ENCODE results near the gene ADAMTSL2.

The ADAMTSL2 gene

DNA sequence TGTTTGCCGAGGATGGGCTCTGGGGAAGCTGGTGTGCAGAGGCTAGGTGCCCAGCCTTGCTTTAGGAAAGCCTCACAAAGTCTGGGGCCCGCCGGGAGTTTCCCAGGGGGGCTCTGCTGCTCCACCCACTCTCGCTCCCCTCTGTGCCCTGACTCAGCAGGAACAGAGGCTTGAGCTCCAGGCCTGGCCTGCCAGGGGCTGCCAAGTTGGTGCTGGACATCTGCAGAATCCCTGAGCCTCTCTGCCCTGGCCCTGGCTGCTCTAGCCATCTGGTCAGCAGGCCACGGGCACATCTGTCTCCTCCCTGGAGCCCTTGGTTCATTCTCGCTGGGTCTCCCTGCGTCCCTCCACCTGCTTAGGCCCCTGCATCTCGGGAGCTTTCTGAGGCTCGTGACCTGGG is 647 bp upstream of the ADAMTSL2 start:
- no peak for DNase-seq (ENCODE audit: low read depth in 2 of 2)

DNA sequence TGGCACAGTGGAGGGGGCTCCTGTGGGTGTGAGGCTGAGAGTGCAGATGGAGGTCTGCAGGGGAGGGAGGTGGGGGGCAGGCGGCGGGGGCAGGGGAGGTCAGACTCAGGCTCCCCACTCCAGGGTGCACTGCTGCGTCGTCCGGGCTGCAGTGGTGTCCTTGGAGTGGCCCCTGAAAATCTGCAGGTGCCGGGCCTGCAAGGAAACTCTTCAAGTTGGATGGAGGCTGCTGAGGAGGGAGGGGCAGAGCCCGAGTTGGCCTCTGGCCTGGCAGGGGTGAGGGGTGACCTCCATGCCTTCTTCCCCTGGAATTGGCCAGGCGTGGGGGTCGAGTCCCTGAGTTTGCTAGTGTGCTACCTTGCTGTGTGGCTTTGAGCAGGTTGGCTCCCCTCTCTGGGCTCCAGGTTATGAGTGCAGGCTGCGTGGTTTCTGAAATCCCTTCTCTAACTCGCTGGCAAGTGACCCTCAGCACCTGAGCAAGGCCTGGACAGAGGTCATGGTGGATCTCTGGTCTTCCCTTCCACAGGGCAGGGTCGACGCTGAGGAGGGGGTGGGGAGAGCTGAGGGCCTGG is 888 bp downstream of the ADAMTSL2 start:
- DNase-seq (ENCODE audit: low read depth in 2 of 2), result no peak

DNA sequence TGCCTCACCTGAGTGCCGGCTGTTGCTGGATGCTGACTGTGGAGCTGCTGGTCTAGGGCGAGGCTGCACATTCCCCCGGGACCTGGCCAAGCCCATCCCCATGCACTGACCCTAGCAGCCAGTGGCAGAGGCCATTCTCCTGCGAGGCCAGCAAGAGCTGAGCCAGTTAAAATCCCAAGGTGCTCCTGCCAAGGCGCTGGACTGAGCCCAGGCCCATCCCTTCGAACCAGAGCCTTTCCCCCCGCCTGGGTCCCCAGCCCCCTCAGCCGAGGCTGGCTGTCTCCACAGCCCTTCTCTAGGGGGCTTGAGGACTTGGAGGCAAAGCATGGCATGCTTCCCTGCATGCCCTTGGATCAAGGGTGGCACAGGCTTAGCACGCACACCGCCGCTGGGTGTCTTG is 1.6 kb downstream of the ADAMTSL2 start:
- no peak for DNase-seq (ENCODE audit: low read depth in 2 of 2)

DNA sequence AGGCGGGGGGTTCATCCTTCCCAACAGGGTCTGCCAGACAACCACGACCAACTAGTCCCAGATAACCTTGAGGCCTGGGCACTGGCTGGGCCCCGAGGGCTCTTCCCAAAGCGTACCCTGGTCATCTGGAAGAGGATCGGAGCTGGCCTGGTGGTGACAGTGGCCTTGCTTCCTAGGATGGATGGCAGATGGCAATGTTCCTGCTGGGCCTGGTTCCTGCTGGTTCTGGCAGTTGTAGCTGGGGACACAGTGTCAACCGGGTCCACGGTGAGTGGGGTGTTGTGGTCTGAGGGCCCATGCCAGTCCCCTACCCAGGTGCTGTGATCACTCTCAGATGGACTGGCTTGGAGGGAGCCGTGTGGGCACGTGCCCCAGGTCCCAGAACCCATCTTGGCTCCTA is 2.0 kb downstream of the ADAMTSL2 start:
- no peak for DNase-seq (ENCODE audit: low read depth in 2 of 2)

DNA sequence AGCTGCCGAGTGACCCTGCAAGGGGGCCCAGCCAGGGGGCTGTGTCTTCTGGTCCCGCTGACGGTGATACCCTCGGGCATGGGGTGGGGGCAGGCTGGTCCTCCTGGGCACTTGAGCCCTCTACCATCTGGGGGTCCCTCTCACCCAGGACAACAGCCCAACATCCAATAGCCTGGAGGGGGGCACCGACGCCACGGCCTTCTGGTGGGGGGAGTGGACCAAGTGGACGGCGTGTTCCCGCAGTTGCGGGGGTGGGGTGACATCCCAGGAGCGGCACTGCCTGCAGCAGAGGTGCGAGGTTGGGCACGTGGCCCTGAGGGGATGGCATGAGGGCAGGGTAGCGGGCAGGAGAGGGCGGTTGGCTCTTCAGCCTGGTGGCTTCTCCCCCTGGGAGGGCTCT is 2.8 kb downstream of the ADAMTSL2 start:
- no peak for DNase-seq (ENCODE audit: low read depth in 2 of 2)

DNA sequence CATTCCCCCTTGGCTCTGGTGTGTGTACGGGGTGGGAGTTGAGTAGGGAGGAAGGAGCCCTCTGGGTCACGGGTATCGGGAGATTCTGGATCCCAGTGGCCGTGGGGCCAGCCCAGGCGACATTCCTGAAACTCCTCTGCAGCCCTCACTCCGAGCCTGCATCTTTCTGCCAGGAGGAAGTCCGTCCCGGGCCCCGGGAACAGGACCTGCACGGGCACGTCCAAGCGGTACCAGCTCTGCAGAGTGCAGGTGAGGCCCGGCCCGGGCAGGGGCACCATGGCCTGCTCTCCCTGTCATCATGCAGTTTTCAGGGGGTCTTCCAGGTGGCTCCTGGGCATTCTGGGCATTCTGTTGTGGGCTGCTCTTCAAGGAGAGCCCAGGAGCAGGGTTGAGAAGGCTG is 3.7 kb downstream of the ADAMTSL2 start:
- DNase-seq (ENCODE audit: low read depth in 2 of 2), result no peak

DNA sequence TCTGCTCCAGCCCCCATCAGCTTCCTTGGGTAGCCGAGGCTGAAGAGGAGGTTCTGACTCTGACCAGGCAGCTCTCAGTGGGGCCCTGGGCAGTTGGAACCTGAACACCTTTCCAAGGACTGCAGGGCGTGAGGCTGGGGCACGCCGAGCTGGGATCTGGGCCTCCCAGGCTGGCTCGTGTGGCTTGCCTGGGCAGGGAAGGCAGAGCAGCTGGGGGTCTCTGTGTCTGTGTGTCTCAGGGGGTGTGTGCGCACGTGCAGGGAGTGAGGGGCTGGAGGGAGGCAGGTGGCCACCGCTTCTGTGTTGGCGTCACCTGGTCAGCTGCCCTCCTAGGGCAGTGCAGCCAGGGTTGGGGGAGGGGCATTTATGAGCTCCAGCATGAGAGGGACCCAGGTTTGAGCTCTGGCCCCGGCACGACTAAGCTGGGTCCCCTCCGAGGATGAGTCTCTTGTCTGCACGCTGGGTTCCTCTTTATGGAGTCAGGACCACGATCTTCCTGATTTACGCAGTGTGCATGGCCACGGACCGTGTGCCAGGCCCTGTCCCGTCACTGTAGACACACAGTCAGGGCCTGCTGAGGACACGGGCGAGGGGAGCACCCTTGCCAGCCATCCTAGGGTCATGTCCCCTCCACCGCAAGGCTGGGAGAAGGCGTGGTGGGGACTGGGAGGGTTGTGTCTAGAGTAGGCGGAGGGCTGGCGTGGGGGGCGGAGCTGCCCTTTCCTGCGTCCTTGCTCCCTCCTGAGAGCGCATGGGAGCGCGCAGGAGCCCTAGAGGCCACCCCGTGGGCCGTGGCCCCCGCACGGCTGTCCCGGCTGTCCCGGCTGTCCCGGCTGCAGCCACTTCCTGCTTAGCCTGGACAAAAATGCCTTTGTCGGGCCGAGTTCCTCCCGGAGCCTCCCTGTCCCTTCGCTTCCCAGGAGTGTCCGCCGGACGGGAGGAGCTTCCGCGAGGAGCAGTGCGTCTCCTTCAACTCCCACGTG is 4.6 kb downstream of the ADAMTSL2 start:
- DNase-seq (ENCODE audit: low read depth in 2 of 2), result no peak

DNA sequence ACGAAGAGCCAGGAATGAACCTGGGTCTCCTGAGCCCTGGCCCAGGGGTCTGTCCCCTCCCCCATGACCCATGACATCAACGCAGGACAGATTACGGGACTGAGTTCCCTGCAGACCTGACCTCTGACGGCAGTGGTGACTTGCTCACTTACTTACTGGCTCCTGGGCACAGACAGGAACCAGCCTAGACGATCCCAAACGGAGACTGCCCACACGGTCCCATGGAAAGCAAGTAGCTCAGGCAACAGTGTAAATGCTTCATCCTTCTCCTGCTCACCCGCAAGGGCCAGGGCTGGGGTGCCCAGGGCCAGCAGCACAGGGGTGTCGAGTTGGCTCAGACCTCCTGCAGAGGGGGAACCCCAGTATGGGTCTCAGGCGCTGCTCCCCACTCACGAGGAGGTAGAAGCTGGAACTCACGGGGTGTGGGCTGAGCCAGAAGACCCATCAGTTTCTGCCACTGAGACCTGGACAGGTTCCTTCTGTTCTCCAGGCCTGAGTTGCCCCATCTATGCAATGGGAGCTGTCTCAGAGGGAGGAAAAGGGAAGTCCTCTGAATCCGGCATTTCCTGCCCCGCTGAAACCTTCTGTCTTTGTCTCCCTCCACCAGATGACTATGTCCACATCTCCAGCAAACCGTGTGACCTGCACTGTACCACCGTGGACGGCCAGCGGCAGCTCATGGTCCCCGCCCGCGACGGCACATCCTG is 5.6 kb downstream of the ADAMTSL2 start:
- no peak for DNase-seq (ENCODE audit: low read depth in 2 of 2)

DNA sequence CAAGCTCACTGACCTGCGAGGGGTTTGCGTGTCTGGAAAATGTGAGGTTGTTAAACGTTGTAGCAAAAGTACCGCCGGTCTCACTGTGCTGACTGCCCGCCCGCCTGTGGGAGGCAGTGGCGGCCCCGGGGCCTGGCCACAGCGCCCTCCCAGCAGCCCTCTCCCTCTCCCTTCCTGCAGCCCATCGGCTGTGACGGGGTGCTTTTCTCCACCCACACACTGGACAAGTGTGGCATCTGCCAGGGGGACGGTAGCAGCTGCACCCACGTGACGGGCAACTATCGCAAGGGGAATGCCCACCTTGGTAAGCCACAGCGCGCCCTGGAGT is 6.2 kb downstream of the ADAMTSL2 start:
- DNase-seq (ENCODE audit: low read depth in 2 of 2), result no peak

DNA sequence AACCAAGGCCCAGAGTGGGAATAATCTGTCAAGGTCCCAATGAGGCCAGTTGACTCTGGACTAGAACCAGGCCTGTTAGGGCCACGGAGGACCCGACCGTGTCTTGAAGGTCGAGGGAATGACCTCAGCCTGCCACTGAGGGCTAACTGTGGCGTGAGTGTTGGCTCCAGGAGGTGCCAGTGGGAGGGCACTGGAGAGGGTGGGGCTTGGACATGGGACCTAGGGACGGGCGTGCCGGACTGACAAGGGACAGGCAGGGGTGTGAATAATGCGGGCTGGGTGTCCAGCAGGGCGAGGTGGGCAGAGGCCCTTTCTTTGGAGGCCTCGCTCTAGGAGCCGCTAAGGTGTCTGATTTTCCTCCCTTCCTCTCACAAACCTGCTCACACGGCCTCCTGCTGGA is 7.5 kb downstream of the ADAMTSL2 start:
- no peak for DNase-seq (ENCODE audit: low read depth in 2 of 2)

DNA sequence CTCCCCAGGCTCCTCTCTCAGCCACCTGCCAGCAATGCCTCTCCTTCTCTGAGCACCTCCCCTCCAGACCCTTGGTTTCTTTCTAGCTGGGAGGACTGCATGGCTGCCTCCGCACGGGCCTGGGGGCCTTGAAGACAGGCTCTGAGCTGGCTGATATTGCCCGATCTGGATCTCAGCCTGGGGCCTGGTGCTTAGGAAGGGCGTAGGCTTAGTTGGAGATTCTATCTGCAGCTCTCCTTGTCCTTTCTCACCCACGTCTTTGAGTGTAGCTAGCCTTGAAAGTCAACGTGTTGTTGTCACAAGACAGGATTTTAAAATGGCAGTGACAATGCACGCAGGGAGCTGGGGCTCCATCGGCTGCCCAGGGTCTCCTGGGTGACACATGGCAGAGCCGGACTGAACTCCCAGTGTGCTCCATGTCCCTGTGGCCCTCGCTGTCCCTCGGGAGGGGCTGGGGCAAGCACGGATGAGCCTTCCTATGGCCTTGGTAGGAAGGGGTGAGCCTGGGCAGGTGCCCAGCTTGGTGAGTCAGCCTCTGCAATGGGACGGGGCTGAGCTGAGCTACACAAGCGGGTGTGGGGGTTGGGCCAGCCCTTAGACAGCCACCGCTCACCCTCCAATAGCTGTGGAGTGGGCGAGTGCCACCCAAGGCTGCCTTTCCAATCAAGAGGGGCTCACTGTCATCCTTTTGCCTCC is 9.4 kb downstream of the ADAMTSL2 start:
- DNase-seq (ENCODE audit: low read depth in 2 of 2), result no peak

DNA sequence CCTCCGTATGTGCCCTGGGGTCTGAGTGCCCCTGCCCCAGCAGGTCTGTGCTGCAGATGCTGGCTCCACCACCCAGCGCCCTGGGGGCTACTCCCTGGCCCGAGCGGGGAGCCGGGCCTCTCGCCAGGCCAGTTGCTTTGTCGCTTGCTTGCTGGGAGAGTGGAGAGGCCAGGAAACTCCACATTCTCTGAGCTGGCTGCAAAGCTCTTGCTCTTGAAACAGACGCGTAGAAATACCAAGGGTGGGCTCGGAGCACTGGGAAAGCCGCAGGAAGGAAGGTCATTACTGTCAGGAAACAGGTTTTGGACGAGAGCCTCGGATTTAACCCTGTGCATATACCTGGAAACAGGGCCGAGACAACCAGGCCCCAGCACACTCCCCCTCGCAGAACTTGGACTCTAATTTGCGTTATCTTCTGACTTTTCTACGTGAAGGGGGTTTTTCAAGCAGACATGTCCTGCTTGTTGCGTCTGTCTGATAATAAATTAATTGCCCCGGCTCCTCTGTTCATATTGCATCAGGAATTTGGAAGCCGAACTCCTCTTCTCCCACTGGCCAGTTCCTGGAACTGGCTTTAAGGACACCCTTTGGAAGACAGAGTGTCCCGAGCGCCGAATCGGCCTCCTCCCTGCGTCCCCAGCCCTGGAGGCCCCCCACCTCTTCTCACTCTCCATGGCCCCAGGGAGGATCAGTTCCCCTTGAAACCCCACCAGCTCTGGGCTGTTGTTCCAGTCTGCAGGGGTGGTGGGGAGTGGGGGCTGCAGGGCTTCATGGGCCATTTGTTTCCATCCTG is 11.2 kb downstream of the ADAMTSL2 start:
- DNase-seq (ENCODE audit: low read depth in 2 of 2), result no peak

DNA sequence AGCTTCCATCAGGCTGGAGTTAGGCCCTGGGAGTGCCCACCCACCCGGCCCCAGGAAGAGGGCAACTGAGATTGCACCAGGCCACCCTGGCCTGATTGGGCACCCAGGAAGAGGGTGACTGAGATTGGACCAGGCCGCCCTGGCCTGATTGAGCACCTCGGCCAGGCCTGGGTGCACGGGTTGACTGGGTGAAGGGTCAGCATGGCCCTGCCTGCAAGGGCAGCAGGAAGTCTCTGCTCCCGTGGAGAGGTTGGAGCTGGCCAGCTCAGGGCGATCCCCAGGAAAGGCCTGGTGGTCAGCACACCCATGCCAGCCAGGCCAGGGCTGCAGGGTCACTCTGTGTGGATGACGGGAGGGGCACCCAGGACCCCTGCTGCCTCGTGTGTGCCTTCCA is 11.8 kb downstream of the ADAMTSL2 start:
- DNase-seq (ENCODE audit: low read depth in 2 of 2), result no peak

DNA sequence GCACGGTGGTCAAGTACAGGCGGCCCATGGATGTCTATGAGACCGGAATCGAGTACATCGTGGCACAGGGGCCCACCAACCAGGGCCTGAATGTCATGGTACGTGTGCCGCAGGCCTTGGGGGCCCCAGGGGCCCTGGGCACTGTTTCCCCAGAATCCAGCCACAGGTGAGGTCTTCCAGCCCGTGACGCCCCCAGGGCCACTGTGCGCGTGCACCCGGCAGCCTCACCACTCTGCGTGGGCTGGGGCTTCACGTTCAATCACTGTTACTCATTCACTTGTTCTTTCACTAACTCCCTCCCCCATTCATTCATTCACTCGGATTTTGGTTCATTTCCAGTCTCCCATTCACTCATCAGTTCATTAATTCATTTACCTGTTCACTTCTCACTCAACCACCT is 12.6 kb downstream of the ADAMTSL2 start:
- no peak for DNase-seq (ENCODE audit: low read depth in 2 of 2)

DNA sequence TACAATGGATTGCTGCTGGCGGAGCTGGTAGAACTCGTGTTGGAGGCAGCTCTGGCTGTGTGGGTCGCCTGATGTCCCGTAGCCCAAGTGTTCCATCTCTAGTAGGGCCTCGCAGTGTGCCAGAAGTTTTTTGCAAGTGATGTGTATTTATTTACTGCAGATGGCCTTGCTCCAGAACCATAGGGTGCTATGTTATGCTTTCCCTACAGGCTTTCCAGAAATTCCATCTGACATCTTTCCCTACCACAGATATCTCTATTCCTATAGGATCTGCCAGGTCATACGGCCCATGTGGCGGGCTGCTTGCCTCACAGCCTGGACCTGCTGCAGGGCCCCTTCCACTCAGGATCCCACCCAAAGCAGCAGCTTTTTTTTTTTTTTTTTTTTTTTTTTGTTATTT is 16.9 kb downstream of the ADAMTSL2 start:
- no peak for DNase-seq (ENCODE audit: low read depth in 2 of 2)

DNA sequence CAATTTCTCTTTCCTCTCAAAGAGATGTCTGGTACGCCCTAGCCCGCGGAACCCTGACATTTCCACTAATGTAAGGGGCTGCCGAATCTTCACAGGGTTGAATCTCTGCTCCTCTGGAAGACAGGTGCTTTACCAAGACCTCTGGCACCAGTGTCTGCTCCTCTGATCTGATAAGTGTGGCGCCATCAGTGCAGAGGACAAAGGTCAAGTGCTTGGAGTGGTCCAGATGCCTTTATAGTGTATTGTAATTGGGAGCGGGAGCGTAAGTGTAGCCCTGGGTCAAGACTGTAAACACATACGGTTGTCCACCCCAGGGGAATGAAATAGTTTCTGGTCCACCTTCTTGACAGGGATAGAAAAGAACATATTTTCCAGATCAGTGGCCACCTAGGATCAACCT is 17.7 kb downstream of the ADAMTSL2 start:
- no peak for DNase-seq (ENCODE audit: low read depth in 2 of 2)

DNA sequence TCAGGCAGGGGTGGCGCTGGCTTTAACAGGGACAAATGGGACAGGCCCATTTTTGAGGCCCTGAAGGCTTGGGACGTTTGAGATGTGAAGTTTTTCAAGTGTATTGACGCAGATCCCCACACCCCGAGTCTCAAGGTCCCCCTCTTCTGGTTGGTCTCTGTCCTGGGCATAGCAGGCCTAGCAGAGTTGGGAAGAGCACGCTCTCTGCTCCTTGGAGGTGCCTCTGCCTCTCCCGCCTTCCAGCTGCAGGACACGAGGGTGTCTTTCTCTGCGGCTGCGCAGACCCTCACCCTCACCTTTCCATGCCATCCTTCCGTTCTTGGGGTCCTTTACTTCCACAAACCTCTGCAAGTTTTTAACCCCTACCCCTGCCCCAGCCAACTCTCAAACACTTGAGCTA is 18.6 kb downstream of the ADAMTSL2 start:
- no peak for DNase-seq (ENCODE audit: low read depth in 2 of 2)

DNA sequence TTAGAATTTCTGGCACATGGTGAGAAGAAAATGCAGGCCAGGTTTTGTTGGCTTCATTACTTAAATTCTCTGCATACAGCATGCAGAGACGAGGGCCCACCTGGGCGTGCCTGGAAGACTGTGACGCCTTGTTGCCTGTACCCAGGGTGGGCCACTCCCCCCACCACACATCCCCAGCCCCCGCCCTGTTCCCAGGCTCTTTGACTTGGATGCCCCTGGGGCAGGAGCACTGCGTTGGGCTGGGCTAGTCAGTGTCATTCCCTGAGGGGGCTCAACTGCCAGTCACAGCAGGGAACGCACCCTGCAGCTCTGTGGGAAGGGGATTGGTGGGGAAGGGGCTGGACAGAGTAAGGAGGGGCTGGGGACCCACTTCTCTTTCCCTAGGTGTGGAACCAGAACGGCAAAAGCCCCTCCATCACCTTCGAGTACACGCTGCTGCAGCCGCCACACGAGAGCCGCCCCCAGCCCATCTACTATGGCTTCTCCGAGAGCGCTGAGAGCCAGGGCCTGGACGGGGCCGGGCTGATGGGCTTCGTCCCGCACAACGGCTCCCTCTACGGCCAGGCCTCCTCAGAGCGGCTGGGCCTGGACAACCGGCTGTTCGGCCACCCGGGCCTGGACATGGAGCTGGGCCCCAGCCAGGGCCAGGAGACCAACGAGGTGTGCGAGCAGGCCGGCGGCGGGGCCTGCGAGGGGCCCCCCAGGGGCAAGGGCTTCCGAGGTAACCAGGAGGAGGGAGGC is 19.6 kb downstream of the ADAMTSL2 start:
- no peak for DNase-seq (ENCODE audit: low read depth in 2 of 2)

DNA sequence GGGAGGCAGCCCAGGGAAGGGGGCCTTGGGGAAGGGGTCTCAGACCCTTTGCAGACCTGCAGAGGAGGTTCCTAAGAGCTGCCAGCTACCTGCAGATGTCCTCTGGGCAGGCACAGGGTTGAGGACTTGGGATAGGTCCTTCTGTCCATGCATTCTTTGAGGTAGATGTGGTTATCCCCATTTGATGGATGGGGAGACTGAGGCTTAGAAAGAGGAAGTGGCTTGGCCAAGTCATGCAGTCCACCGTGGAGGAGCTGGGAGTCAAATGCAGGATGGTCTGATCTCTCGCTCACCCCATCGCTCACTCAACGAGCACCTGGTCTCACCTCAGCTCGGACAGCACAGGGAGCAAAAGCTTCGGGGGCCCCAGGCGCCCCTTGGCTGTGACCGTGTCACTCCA is 20.2 kb downstream of the ADAMTSL2 start:
- DNase-seq (ENCODE audit: low read depth in 2 of 2), result no peak

DNA sequence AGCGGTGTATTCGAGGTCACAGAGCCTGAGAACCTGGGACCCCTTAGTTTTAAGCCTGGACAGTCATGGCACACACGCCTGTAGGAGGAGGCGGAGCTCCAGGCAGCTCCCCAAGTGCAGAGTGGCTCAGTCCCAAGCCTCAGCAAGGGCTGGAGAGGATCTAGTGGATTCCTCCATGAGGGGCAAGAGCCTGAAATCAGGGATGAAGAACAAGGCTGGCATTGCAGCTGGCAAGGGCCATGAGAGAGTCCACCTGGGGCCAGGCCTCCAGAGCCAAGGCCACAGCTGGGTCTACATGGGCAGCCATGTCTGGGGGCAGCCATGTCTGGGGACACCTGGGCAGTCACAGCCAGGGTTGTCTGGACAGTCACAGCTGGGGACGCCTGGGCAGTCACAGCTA is 21.9 kb downstream of the ADAMTSL2 start:
- DNase-seq (ENCODE audit: low read depth in 2 of 2), result no peak

DNA sequence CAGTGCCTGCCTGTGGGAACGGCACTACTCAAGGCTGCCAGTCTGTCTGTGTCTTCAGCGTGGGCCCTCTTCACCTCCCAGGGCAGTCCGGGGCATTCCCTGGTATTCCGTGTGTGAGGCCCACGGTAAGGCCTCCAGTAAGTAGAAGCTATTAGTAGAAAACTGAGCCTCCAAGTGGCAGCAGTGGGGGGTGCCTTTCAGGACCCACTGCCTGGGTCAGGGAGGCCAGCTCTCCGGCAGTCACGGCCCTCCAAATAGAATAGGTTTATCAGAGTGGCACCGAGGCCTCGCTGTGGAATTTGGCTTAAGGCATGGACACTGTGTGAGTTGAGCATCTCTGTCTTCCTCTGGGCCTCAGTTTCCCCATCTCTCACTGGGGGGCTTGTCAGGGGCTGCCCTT is 23.1 kb downstream of the ADAMTSL2 start:
- DNase-seq (ENCODE audit: low read depth in 2 of 2), result no peak

All from stimulated activated CD4-positive, alpha-beta T cell treated with anti-CD3 and anti-CD28 coated beads, Interleukin-12 subunit alpha, Interleukin-12 subunit beta, amount 100 ng/mL, for 24 hours (primary cell).